ENCODE results near the gene SYT8. TPM values are rescaled to one million over a fixed set of nuclear protein-coding genes. Genes with fewer than 3 reads are reported as not detected.

Gene SYT8
- polyA plus RNA-seq, 1 experiment = not detected

- no peak overlapping the region for H3K4me3 ChIP-seq (ENCODE audit: low read depth, low read length)
- no peaks in the 10 kb centered on the region; the same call in 1 of the 2 replicates for H3K27me3 ChIP-seq (ENCODE audit: control insufficient read depth, insufficient read depth, low read length)
- TF ChIP-seq, protein P1, sequence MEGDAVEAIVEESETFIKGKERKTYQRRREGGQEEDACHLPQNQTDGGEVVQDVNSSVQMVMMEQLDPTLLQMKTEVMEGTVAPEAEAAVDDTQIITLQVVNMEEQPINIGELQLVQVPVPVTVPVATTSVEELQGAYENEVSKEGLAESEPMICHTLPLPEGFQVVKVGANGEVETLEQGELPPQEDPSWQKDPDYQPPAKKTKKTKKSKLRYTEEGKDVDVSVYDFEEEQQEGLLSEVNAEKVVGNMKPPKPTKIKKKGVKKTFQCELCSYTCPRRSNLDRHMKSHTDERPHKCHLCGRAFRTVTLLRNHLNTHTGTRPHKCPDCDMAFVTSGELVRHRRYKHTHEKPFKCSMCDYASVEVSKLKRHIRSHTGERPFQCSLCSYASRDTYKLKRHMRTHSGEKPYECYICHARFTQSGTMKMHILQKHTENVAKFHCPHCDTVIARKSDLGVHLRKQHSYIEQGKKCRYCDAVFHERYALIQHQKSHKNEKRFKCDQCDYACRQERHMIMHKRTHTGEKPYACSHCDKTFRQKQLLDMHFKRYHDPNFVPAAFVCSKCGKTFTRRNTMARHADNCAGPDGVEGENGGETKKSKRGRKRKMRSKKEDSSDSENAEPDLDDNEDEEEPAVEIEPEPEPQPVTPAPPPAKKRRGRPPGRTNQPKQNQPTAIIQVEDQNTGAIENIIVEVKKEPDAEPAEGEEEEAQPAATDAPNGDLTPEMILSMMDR (IDR thresholded peaks at IDR 0.05; ENCODE audit: insufficient read depth, low read depth, low read length) = no peak
- ChIA-PET POLR2A (no interaction called here), CTCF (interaction anchor here (0.9 to 2.0 kb wide), 3 partner anchors 23 to 95 kb away, joined by 3 to 6 read pairs (median 4); no protein-coding TSS in a partner anchor)
- H3K36me3 ChIP-seq (ENCODE audit: control insufficient read depth, insufficient read depth, low read length) = no peaks in the 10 kb centered on the region
- DNase-seq (ENCODE audit: low read depth) = no peak
Observed at GRCh38 chr11:1853376-1854131, 18.8 kb downstream of the SYT8 start.

GRCh38 chr11:1854132-1854948 is 19.6 kb downstream of the SYT8 start:
- Histone ChIP-seq H3K36me3 (ENCODE audit: control insufficient read depth, insufficient read depth, low read length) (no peaks in the 10 kb centered on the region), H3K4me3 (ENCODE audit: low read depth, low read length) (no peak overlapping the region), H3K27me3 (ENCODE audit: control insufficient read depth, insufficient read depth, low read length) (peaks cover 2% of the 10 kb centered on the region; the same call in 1 of the 2 replicates)
- ChIA-PET CTCF (interaction anchor here (1.2 to 2.0 kb wide), 2 partner anchors 22 to 28 kb away, joined by 4 to 6 read pairs; no protein-coding TSS in a partner anchor), POLR2A (no interaction called here)
- TF ChIP-seq, protein P1 (IDR thresholded peaks at IDR 0.05; ENCODE audit: insufficient read depth, low read depth, low read length) = no peak
- DNase-seq (ENCODE audit: low read depth) = no peak

DNA sequence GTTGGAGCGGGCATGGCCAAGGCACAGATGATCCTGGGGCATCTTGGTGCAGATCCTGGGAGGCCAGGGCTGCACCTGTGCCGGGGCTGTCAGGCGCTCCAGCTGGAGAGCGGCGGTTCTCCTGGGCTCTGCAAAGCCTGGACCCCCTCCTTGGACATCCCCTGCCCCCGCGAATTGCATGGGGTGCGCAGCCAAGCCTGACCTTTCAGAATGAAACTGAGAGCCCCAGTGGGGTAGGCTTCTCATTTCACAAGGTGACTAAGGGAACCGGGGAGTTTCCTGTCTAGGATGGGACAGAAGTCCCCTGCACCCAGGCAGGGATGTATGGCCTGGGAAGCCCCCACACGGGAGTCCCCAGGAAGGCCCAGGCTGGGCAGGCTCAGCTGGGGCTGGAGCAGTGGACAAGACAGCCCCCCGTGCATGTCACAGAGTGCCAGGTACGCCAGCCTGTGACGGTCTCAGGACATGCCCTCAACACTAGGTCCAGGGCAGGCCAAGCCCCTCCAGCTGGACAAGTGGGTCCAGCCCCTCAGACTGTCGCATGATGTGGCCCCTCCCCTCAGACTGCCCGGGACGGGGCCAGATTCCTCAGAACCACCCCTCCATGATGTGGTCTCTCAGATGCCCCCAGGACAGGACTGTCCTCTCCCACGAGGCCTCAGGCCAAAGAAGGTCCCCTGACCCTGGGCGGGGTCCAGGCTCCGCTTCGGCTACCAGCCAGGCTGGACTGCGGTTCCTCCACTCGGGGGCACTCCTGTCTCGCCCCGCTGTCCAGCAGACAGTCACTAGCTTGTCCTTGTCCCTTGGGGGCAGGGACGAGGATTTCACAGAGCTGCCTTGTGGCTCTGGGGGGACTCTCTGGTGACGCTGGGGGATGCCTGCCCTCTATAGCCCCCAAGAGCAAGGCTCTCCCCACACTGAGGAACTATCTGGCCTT is 20.4 kb downstream of the SYT8 start:
- Histone ChIP-seq H3K36me3 (ENCODE audit: control insufficient read depth, insufficient read depth, low read length) (no peaks in the 10 kb centered on the region), H3K27me3 (ENCODE audit: control insufficient read depth, insufficient read depth, low read length) (peaks cover 2% of the 10 kb centered on the region; the same call in 1 of the 2 replicates), H3K4me3 (ENCODE audit: low read depth, low read length) (no peak overlapping the region)
- DNase-seq (ENCODE audit: low read depth) = no peak
- POLR2A ChIA-PET = no interaction called here
- TF ChIP-seq, protein P1 (IDR thresholded peaks at IDR 0.05; ENCODE audit: insufficient read depth, low read depth, low read length) = no peak
- CTCF ChIA-PET = interaction anchor here (1.0 to 2.2 kb wide), 6 partner anchors 21 to 295 kb away, joined by 3 to 8 read pairs (median 5); no protein-coding TSS in a partner anchor

GRCh38 chr11:1855886-1856265 is 21.1 kb downstream of the SYT8 start:
- CTCF ChIA-PET = interaction anchor here (0.9 to 2.2 kb wide), 6 partner anchors 23 to 297 kb away, joined by 3 to 8 read pairs (median 4); no protein-coding TSS in a partner anchor
- Histone ChIP-seq H3K36me3 (ENCODE audit: control insufficient read depth, insufficient read depth, low read length) (no peaks in the 10 kb centered on the region), H3K27me3 (ENCODE audit: control insufficient read depth, insufficient read depth, low read length) (peaks cover 2% of the 10 kb centered on the region; the same call in 1 of the 2 replicates), H3K4me3 (ENCODE audit: low read depth, low read length) (no peak overlapping the region)
- TF ChIP-seq, protein P1 (IDR thresholded peaks at IDR 0.05; ENCODE audit: insufficient read depth, low read depth, low read length) = no peak
- no peak for DNase-seq (ENCODE audit: low read depth)
- POLR2A ChIA-PET = no interaction called here

All from BJ (cell line).